GM12878 (cell line): ENCODE data around the gene PROZ. TPM values are rescaled to one million over a fixed set of nuclear protein-coding genes. Genes with fewer than 3 reads are reported as not detected.

Experiments used
- ATAC-seq: fragments of 200-7000 bp; cut with Tn5 transposase; 3 replicates; pipeline ENCODE4 v1.9.1; 2020; ENCODE audit warnings: mild to moderate bottlenecking, moderate library complexity
- BruUV-seq: library from RNA; stranded (reverse); fragments of 400-500 nt; replicated peaks from 2 replicates; lab custom pipeline; 2021; lab: Mats Ljungman, UMichigan
- CTCF ChIA-PET: fragments of 300-600 bp; sonication (Branson Sonifier 250); formaldehyde crosslinking; extraction: SDS; loops from one replicate; lab custom pipeline; 2021; ENCODE audit warnings: inconsistent platforms; lab: Yijun Ruan, JAX
- POLR2A ChIA-PET: fragments of 350-600 bp; formaldehyde crosslinking; extraction: SDS; loops from one replicate; lab custom pipeline; 2021; ENCODE audit warnings: inconsistent platforms; lab: Charles Lee
- RAD21 ChIA-PET: fragments of 300-600 bp; sonication (Branson Sonifier 250); formaldehyde crosslinking; loops from one replicate; lab custom pipeline; 2023; ENCODE audit warnings: antibody characterized with exemption; ENCODE audit not compliant: unreplicated experiment; lab: Charles Lee
- SMC1A ChIA-PET: fragments of 300-600 bp; sonication (Branson Sonifier 250); formaldehyde crosslinking; loops from one replicate; lab custom pipeline; 2023; ENCODE audit not compliant: unreplicated experiment, uncharacterized antibody; lab: Charles Lee
- DNase-seq: peaks from one replicate; pipeline ENCODE4 v3.0.0-alpha.2; 2011; ENCODE audit warnings: low read depth, low spot score
- FAIRE-seq: peaks from 3 replicates; lab custom pipeline; 2011; peaks lifted over from hg19 to GRCh38; lab: Jason Lieb, UNC
- H2AFZ ChIP-seq: 2 replicates; pipeline ENCODE4 v1.6.0; 2011; ENCODE audit warnings: low read depth, low read length, control low read depth; ENCODE audit not compliant: control insufficient read depth
- H3K27ac ChIP-seq: 2 replicates; pipeline ENCODE4 v1.5.1; 2011; ENCODE audit warnings: control low read depth; ENCODE audit not compliant: control insufficient read depth, insufficient read depth
- H3K27me3 ChIP-seq, 2 experiments: replicated peaks in 1 of 2; 2 replicates each; pipeline versions ENCODE4 v1.6.0 to v1.6.1; 2011; ENCODE audit warnings: low read length in 1 of 2; ENCODE audit not compliant: control insufficient read depth in 2 of 2, insufficient read depth in 2 of 2
- H3K36me3 ChIP-seq, 2 experiments: 2 replicates each; pipeline ENCODE4 v1.5.1; 2011; ENCODE audit warnings: low read length in 1 of 2; ENCODE audit not compliant: control insufficient read depth in 2 of 2, insufficient read depth in 2 of 2
- H3K4me1 ChIP-seq: 2 replicates; pipeline ENCODE4 v1.6.1; 2011; ENCODE audit warnings: mild to moderate bottlenecking, low read length, moderate library complexity, mixed read lengths; ENCODE audit not compliant: control insufficient read depth, insufficient read depth
- H3K4me2 ChIP-seq: 2 replicates; pipeline ENCODE4 v1.6.0; 2011; ENCODE audit warnings: control low read depth; ENCODE audit not compliant: control insufficient read depth, insufficient read depth
- H3K4me3 ChIP-seq: fragments of 200-600 bp; sonication (generic); 2 replicates; pipeline ENCODE4 v1.5.1; 2016
- H3K79me2 ChIP-seq: 2 replicates; pipeline ENCODE4 v1.6.0; 2011; ENCODE audit warnings: low read length; ENCODE audit not compliant: control insufficient read depth, insufficient read depth
- H3K9ac ChIP-seq: 2 replicates; pipeline ENCODE4 v1.8.0; 2011; ENCODE audit warnings: low read length, control low read depth, mixed read lengths; ENCODE audit not compliant: control insufficient read depth, insufficient read depth
- H3K9me3 ChIP-seq: replicated peaks from 3 replicates; pipeline ENCODE4 v1.5.1; 2011; ENCODE audit warnings: mild to moderate bottlenecking, low read length; ENCODE audit not compliant: control insufficient read depth, insufficient read depth
- H4K20me1 ChIP-seq: 2 replicates; pipeline ENCODE4 v1.6.0; 2011; ENCODE audit not compliant: control insufficient read depth, insufficient read depth
- BMI1 ChIP-seq: fragments of 450-650 bp; IDR thresholded peaks from 2 replicates; pipeline ENCODE4 v1.6.1; 2016; ENCODE audit warnings: mild to moderate bottlenecking, moderate library complexity, borderline replicate concordance
- CBX3 ChIP-seq: fragments of 200-600 bp; sonication (generic); IDR thresholded peaks from 2 replicates; pipeline ENCODE4 v1.6.1; 2016; ENCODE audit warnings: low read depth, borderline replicate concordance
- IKZF1 ChIP-seq: fragments of 450-650 bp; conservative IDR thresholded peaks from 2 replicates; pipeline ENCODE4 v1.6.1; 2017; ENCODE audit warnings: antibody characterized with exemption, mild to moderate bottlenecking
- IKZF2 ChIP-seq, 2 experiments: fragments of 450-650 bp; IDR thresholded peaks; 2 replicates each; pipeline ENCODE4 v1.6.1; 2017; ENCODE audit warnings: mild to moderate bottlenecking in 2 of 2, moderate library complexity in 2 of 2
- RELA ChIP-seq: fragments of 450-650 bp; IDR thresholded peaks from 2 replicates; pipeline ENCODE4 v1.8.0; 2014; ENCODE audit warnings: borderline replicate concordance; ENCODE audit not compliant: partially characterized antibody
- ZBED1 ChIP-seq: IDR thresholded peaks from 2 replicates; pipeline ENCODE4 v1.6.1; 2016; ENCODE audit warnings: borderline replicate concordance
- ZNF24 ChIP-seq: fragments of 450-650 bp; IDR thresholded peaks from 2 replicates; pipeline ENCODE4 v1.6.1; 2017; ENCODE audit warnings: antibody characterized with exemption, mild to moderate bottlenecking
- WGBS: methylation state at CpG from one replicate; pipeline ENCODE4 v1.1.6; 2016; ENCODE audit warnings: low lambda C conversion rate; ENCODE audit not compliant: insufficient replicate concordance, insufficient coverage; ENCODE audit errors: missing lambda C conversion rate; 5-methylcytosine and 5-hydroxymethylcytosine counted together
- in situ Hi-C: fragments of 300-500 bp; cut with MboI; formaldehyde crosslinking; loops from 9 replicates; pipeline ENCODE4 v1.14.3; 2018; ENCODE audit warnings: mixed read lengths
- intact Hi-C: fragments of 100-400 bp; cut with micrococcal nuclease; formaldehyde crosslinking; loops from one replicate; pipeline ENCODE4 v1.14.2; 2022; ENCODE audit not compliant: unreplicated experiment
- polyA plus RNA-seq, 11 experiments: library from polyadenylated mRNA; depleted of rRNA in 4 of 11; unstranded in 6 of 11; stranded (reverse) in 5 of 11; fragments of >200 nt; fragmentation: Nextera tagmentation in 4 of 11; fragmentation: Illumina TruSeq in 1 of 11; extraction: Ambion mirVana in 4 of 11; extraction: Trizol in 1 of 11; gene quantifications; 1 replicate in 1 of 11; 2 replicates in 10 of 11; pipeline versions ENCODE4 v1.2.1 to v1.2.3, GENCODE V29; 2011 to 2016; ENCODE audit warnings: inconsistent platforms in 2 of 11, missing spikeins in 2 of 11, low read depth in 1 of 11
- total RNA-seq, 4 experiments: library from RNA; depleted of rRNA in 3 of 4; stranded (reverse); fragments of >200 nt in 3 of 4; fragmentation: Illumina TruSeq in 1 of 4; extraction: Trizol in 1 of 4; gene quantifications; 2 replicates each; pipeline versions ENCODE4 v1.2.1 to v1.2.3, GENCODE V29; 2013 to 2021
- TF ChIP-seq, protein P1 (sequence below): fragments of 450-650 bp; IDR thresholded peaks from 2 replicates; pipeline ENCODE4 v1.6.1; 2017; ENCODE audit warnings: low read depth, mild to moderate bottlenecking, moderate library complexity

Gene PROZ
- total and polyA plus RNA-seq, 10 of the 15 experiments (the other 5 are each of a cell fraction or from before 2014, with no cell fraction given): 0.07 to 0.24 (median 0.21) TPM; not detected in 7

DNA sequence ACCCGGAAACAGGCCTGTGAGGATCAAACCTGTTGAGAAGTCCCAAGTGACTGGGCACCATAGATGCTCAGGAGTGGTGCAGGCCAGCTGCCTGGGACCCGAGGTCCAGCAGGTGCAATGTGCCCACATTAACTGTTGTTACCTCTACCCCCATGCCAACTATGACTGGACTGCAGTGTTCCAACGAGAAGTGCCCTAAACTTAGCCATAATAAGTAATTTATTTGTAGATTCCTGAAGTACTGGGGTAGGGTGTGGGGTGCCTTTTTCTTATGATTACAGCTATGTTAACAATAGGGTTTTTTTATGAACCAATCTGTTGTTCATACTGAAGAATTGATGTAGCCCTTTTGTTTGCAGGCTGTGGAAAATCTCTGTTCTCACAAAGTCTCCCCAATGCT is 60.1 kb downstream of the PROZ start (continued):
- TF ChIP-seq, protein P1, sequence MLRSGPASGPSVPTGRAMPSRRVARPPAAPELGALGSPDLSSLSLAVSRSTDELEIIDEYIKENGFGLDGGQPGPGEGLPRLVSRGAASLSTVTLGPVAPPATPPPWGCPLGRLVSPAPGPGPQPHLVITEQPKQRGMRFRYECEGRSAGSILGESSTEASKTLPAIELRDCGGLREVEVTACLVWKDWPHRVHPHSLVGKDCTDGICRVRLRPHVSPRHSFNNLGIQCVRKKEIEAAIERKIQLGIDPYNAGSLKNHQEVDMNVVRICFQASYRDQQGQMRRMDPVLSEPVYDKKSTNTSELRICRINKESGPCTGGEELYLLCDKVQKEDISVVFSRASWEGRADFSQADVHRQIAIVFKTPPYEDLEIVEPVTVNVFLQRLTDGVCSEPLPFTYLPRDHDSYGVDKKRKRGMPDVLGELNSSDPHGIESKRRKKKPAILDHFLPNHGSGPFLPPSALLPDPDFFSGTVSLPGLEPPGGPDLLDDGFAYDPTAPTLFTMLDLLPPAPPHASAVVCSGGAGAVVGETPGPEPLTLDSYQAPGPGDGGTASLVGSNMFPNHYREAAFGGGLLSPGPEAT: no peak
- TF ChIP-seq RELA (no peak), IKZF2 (IDR thresholded peaks at IDR 0.05) (no peak), BMI1 (no peak)

DNA sequence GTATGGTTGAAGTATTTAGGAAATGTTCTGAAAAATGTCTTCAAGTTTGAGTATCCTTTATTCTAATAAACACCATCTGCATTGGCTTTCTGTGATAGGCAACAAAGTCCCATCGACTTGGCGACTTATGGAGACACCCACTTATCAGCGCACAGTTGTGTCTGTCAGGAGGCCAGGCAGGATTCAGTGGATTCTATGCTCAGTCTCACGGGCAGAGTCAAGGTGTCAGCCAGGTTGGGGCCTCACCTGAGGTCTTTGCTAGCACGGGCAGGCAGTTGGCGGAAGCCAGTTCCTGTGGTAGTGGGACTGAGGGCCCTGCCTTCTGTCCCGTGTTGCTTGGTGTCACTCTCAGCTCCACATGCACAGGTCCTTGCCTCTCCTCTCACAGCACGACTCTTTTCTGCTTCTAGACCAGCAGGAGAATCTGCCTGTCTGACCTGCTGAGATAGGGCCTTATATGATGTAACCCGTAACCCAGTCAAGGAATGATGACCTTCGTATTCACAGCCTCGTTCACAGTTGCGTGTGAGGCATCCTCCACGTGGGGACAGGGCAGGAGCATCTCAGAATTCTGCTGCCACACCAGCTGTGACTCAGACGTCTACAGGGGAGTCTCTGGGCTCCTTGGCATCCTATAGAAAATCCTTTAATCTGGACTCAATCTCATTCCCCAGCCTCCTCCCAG is 61.0 kb downstream of the PROZ start:
- no peak overlapping the region for H2AFZ ChIP-seq
- H3K27ac ChIP-seq: no peak overlapping the region
- TF ChIP-seq BMI1 (no peak), ZBED1 (no peak), ZNF24 (no peak), CBX3 (no peak), IKZF1 (no peak)
- no peak for FAIRE-seq
- ChIA-PET SMC1A (no interaction called here), CTCF (interaction anchor here (1.0 kb wide), 1 partner anchor 276 kb away, joined by 7 read pairs; no protein-coding TSS in a partner anchor), RAD21 (no interaction called here), POLR2A (no interaction called here)
- H3K9ac ChIP-seq: no peak overlapping the region
- H3K4me2 ChIP-seq: no peak overlapping the region
- ATAC-seq: no peak
- in situ Hi-C loops (no loop called here), intact Hi-C loops (no loop called here)
- H3K79me2 ChIP-seq: peaks cover 33% of the 10 kb centered on the region
- H3K9me3 ChIP-seq: no peaks in the 10 kb centered on the region
- H3K27me3 ChIP-seq: no peaks in the 10 kb centered on the region
- DNase-seq: no peak
- H4K20me1 ChIP-seq: peaks cover 13% of the 10 kb centered on the region; the same call in 1 of the 2 replicates
- BruUV-seq: no TSS peak
- WGBS: 92% methylated on average over 13 of the region's 14 CpGs
- H3K36me3 ChIP-seq: peaks cover 12 to 21% of the 10 kb centered on the region in 2 experiments
- no peak overlapping the region for H3K4me3 ChIP-seq
- H3K4me1 ChIP-seq: peaks cover 10% of the 10 kb centered on the region
